Adipose tissue (tissue), 3 donors: Measurements from ENCODE around the gene PPDPF. TPM values are rescaled to one million over a fixed set of nuclear protein-coding genes. Genes with fewer than 3 reads are reported as not detected.

Experiments used
- H3K27ac ChIP-seq: one replicate; pipeline ENCODE4 v1.5.1; 2013; ENCODE audit warnings: low read depth, low read length
- WGBS, 3 donors: extraction: QIAGEN DNeasy Blood & Tissue Kit; methylation state at CpG; one replicate each; pipeline ENCODE4 v1.1.7; 2013; 5-methylcytosine and 5-hydroxymethylcytosine counted together
- polyA plus RNA-seq, 3 donors: library from polyadenylated mRNA; stranded (reverse); fragments of 200-250 nt; gene quantifications; one replicate each; pipeline ENCODE4 v1.2.3, GENCODE V29; 2013
- donor health status: healthy with polysubstance abuse.
- donor health status: Bipolar disorder and iron deficiency.
- donor health status: healthy.

The PPDPF gene
- polyA plus RNA-seq, 3 donors: 195 to 215 (median 203) TPM

- no peak overlapping the region for H3K27ac ChIP-seq
- 57 to 64% (median 61%) methylated on average over 18 of the region's 18 CpGs for WGBS, 3 donors
These were observed 35.7 kb upstream of the PPDPF start for GRCh38 chr20:63484651-63485403.

GRCh38 chr20:63486300-63486855, 34.2 kb upstream of the PPDPF start:
- WGBS, 3 donors: 91 to 94% (median 92%) methylated on average over 14 to 17 of the region's 17 CpGs
- no peak overlapping the region for H3K27ac ChIP-seq

GRCh38 chr20:63487116-63487764, 33.3 kb upstream of the PPDPF start:
- H3K27ac ChIP-seq: no peak overlapping the region
- 35 to 55% (median 49%) methylated on average over 13 to 14 of the region's 14 CpGs for WGBS, 3 donors

GRCh38 chr20:63487781-63488241, 32.8 kb upstream of the PPDPF start:
- WGBS, 3 donors: 6 to 18% (median 13%) methylated on average over 26 to 39 of the region's 40 CpGs
- H3K27ac ChIP-seq: no peak overlapping the region

GRCh38 chr20:63488315-63489251, 32.0 kb upstream of the PPDPF start:
- WGBS, 3 donors: 10 to 14% (median 14%) methylated on average over 69 to 83 of the region's 83 CpGs
- no peak overlapping the region for H3K27ac ChIP-seq

- 67 to 75% (median 74%) methylated on average over 24 of the region's 24 CpGs for WGBS, 3 donors
- no peak overlapping the region for H3K27ac ChIP-seq
These were observed 30.1 kb upstream of the PPDPF start for GRCh38 chr20:63490416-63490815.

GRCh38 chr20:63491078-63491477, 29.5 kb upstream of the PPDPF start:
- no peak overlapping the region for H3K27ac ChIP-seq
- 70 to 83% (median 80%) methylated on average over 4 of the region's 4 CpGs for WGBS, 3 donors

- H3K27ac ChIP-seq: no peak overlapping the region
- 41 to 73% (median 54%) methylated on average over 4 of the region's 4 CpGs for WGBS, 3 donors
These were observed 28.8 kb upstream of the PPDPF start for GRCh38 chr20:63491635-63492230.

GRCh38 chr20:63492518-63492917, 28.0 kb upstream of the PPDPF start:
- no peak overlapping the region for H3K27ac ChIP-seq
- 89 to 97% (median 89%) methylated on average over 2 of the region's 2 CpGs for WGBS, 3 donors

GRCh38 chr20:63492982-63493381, 27.6 kb upstream of the PPDPF start:
- 92 to 96% (median 95%) methylated on average over 14 of the region's 14 CpGs for WGBS, 3 donors
- no peak overlapping the region for H3K27ac ChIP-seq

- WGBS, 3 donors: 60 to 70% (median 62%) methylated on average over 13 of the region's 13 CpGs
- H3K27ac ChIP-seq: no peak overlapping the region
These were observed 27.0 kb upstream of the PPDPF start for GRCh38 chr20:63493563-63494020.

GRCh38 chr20:63494084-63494419, 26.5 kb upstream of the PPDPF start:
- 70 to 86% (median 77%) methylated on average over 7 of the region's 7 CpGs for WGBS, 3 donors

GRCh38 chr20:63494420-63495166, 26.0 kb upstream of the PPDPF start:
- WGBS, 3 donors: 84 to 86% (median 85%) methylated on average over 45 to 51 of the region's 51 CpGs
- H3K27ac ChIP-seq: no peak overlapping the region

More at GRCh38 chr20:63494084-63494419, 26.5 kb upstream of the PPDPF start:
- no peak overlapping the region for H3K27ac ChIP-seq

GRCh38 chr20:63495167-63495720, 25.3 kb upstream of the PPDPF start:
- H3K27ac ChIP-seq: no peak overlapping the region
- 75 to 88% (median 82%) methylated on average over 7 to 8 of the region's 8 CpGs for WGBS, 3 donors

GRCh38 chr20:63495741-63496595, 24.6 kb upstream of the PPDPF start:
- no peak overlapping the region for H3K27ac ChIP-seq
- WGBS, 3 donors: 20 to 25% (median 23%) methylated on average over 45 to 48 of the region's 48 CpGs

- 60 to 75% (median 64%) methylated on average over 11 to 16 of the region's 16 CpGs for WGBS, 3 donors
- no peak overlapping the region for H3K27ac ChIP-seq
These were observed 23.9 kb upstream of the PPDPF start for GRCh38 chr20:63496596-63497120.
